ENCODE data around the gene PRICKLE1.

- no peak for TF ChIP-seq POLR2A (IDR thresholded peaks at IDR 0.05)
- TF ChIP-seq CTCF (IDR thresholded peaks at IDR 0.05) = no peak
Observed at GRCh38 chr12:42496886-42497285, 92.7 kb downstream of the PRICKLE1 start.
